K562 (cell line): ENCODE data around the gene DCAF6. TPM values are rescaled to one million over a fixed set of nuclear protein-coding genes. Genes with fewer than 3 reads are reported as not detected.

Experiments used
- ATAC-seq: fragments of 200-7000 bp; cut with Tn5 transposase; 3 replicates; pipeline ENCODE4 v1.9.1; 2020; ENCODE audit warnings: moderate library complexity
- BruUV-seq: library from RNA; stranded (reverse); fragments of 400-500 nt; replicated peaks from 2 replicates; lab custom pipeline; 2021; lab: Mats Ljungman, UMichigan
- CTCF ChIA-PET: fragments of 300-600 bp; formaldehyde crosslinking; extraction: SDS; loops from one replicate; lab custom pipeline; 2021; ENCODE audit warnings: low intra/inter-chr PET ratio; lab: Yijun Ruan, JAX
- POLR2A ChIA-PET: fragments of 300-600, 350-650 bp; sonication (Branson Sonifier 250); formaldehyde crosslinking; extraction: SDS; loops from one replicate; lab custom pipeline; 2021; ENCODE audit warnings: antibody characterized with exemption, inconsistent platforms; lab: Yijun Ruan, JAX
- DNase-seq, 4 experiments: peaks; one replicate each; pipeline versions ENCODE4 v3.0.0 to v3.0.0-alpha.2; 2011 to 2018; ENCODE audit warnings: low spot score in 3 of 4, mixed read lengths in 3 of 4; ENCODE audit errors: extremely low read depth in 1 of 4
- FAIRE-seq: peaks from 2 replicates; lab custom pipeline; 2011; peaks lifted over from hg19 to GRCh38; lab: Jason Lieb, UNC
- H2AFZ ChIP-seq: 2 replicates; pipeline ENCODE4 v1.6.0; 2011; ENCODE audit warnings: low read depth, low read length, control low read depth, inconsistent platforms
- H3K27ac ChIP-seq: fragments of 200-600 bp; 3 replicates; pipeline ENCODE4 v1.8.0; 2011; ENCODE audit warnings: low read depth, mild to moderate bottlenecking, control low read depth, inconsistent platforms, low read length, moderate library complexity, mixed read lengths; ENCODE audit errors: extremely low read depth
- H3K27me3 ChIP-seq, 2 experiments: fragments of 300-600 bp in 1 of 2; 2 replicates in 1 of 2; 3 replicates in 1 of 2; pipeline versions ENCODE4 v1.6.0 to v1.8.0; 2011; ENCODE audit warnings: inconsistent platforms in 2 of 2, low read length in 2 of 2, mild to moderate bottlenecking in 1 of 2, mixed read lengths in 1 of 2, moderate library complexity in 1 of 2; ENCODE audit not compliant: control insufficient read depth in 2 of 2, insufficient read depth in 2 of 2
- H3K36me3 ChIP-seq: fragments of 300-600 bp; 3 replicates; pipeline ENCODE4 v1.8.0; 2011; ENCODE audit warnings: mild to moderate bottlenecking, low read length, inconsistent platforms; ENCODE audit not compliant: control insufficient read depth, insufficient read depth
- H3K4me1 ChIP-seq, 2 experiments: fragments of 200-600 bp in 1 of 2; replicated peaks in 1 of 2; 2 replicates in 1 of 2; 3 replicates in 1 of 2; pipeline versions ENCODE4 v1.5.1 to v1.8.0; 2011; ENCODE audit warnings: inconsistent platforms in 2 of 2, low read length in 2 of 2, mild to moderate bottlenecking in 1 of 2, mixed read lengths in 1 of 2, moderate library complexity in 1 of 2; ENCODE audit not compliant: control insufficient read depth in 2 of 2, insufficient read depth in 2 of 2
- H3K4me2 ChIP-seq: 2 replicates; pipeline ENCODE4 v1.6.1; 2011; ENCODE audit warnings: low read length, control low read depth, inconsistent platforms, mixed read lengths; ENCODE audit not compliant: insufficient read depth
- H3K4me3 ChIP-seq: fragments of 200-600 bp; sonication (generic), shearing (Covaris generic); 2 replicates; pipeline ENCODE4 v1.5.1; 2016; ENCODE audit warnings: control low read depth, inconsistent platforms
- H3K79me2 ChIP-seq: fragments of 200-600 bp; 3 replicates; pipeline ENCODE4 v1.8.0; 2011; ENCODE audit warnings: low read length, inconsistent platforms; ENCODE audit not compliant: control insufficient read depth, insufficient read depth
- H3K9ac ChIP-seq, 2 experiments: 2 replicates each; pipeline versions ENCODE4 v1.6.0 to v1.6.1; 2011; ENCODE audit warnings: low read depth in 2 of 2, low read length in 2 of 2, control low read depth in 1 of 2, inconsistent platforms in 1 of 2, mild to moderate bottlenecking in 1 of 2, mixed read lengths in 1 of 2; ENCODE audit not compliant: insufficient read depth in 1 of 2
- H3K9me1 ChIP-seq: one replicate; pipeline ENCODE4 v1.6.0; 2011; ENCODE audit warnings: inconsistent platforms, mild to moderate bottlenecking, low read length, moderate library complexity; ENCODE audit not compliant: control insufficient read depth, insufficient read depth
- H3K9me3 ChIP-seq: replicated peaks from 2 replicates; pipeline ENCODE4 v1.5.1; 2011; ENCODE audit warnings: low read depth, low read length, inconsistent platforms; ENCODE audit not compliant: control insufficient read depth, insufficient read depth
- H4K20me1 ChIP-seq: replicated peaks from 2 replicates; pipeline ENCODE4 v1.6.1; 2011; ENCODE audit warnings: low read length, inconsistent platforms, mixed read lengths; ENCODE audit not compliant: control insufficient read depth, insufficient read depth
- CBX5 ChIP-seq: IDR thresholded peaks from 2 replicates; pipeline ENCODE4 v1.6.1; 2014; ENCODE audit warnings: low read depth, borderline replicate concordance
- CBX8 ChIP-seq: fragments of 200-600 bp; sonication (generic); IDR thresholded peaks from 2 replicates; pipeline ENCODE4 v1.6.1; 2012; ENCODE audit warnings: borderline replicate concordance, mixed run types, low read depth, mild to moderate bottlenecking, moderate library complexity, mixed read lengths, low read length, control low read depth, inconsistent platforms; ENCODE audit not compliant: poor library complexity, severe bottlenecking; ENCODE audit errors: extremely low read depth
- CHAMP1 ChIP-seq: fragments of 450-650 bp; IDR thresholded peaks from 2 replicates; pipeline ENCODE4 v1.6.1; 2016; ENCODE audit warnings: mild to moderate bottlenecking
- ESRRA ChIP-seq: fragments of 450-650 bp; IDR thresholded peaks from 2 replicates; pipeline ENCODE4 v1.6.1; 2014; ENCODE audit warnings: low read depth, mild to moderate bottlenecking, moderate library complexity, borderline replicate concordance
- FOSL1 ChIP-seq: fragments of 200-800 bp; sonication (Bioruptor generic); conservative IDR thresholded peaks from 2 replicates; pipeline ENCODE4 v1.6.1; 2016; ENCODE audit warnings: missing genetic modification characterization, missing compliant biosample characterization
- HINFP ChIP-seq: fragments of 450-650 bp; conservative IDR thresholded peaks from 2 replicates; pipeline ENCODE4 v1.6.1; 2016; ENCODE audit warnings: missing genetic modification characterization, low read depth, mild to moderate bottlenecking, control low read depth, missing compliant biosample characterization
- PHTF2 ChIP-seq: fragments of 250-450 bp; sonication (Bioruptor Pico); IDR thresholded peaks from 2 replicates; pipeline ENCODE4 v1.5.0; 2021; ENCODE audit warnings: mild to moderate bottlenecking
- RBM39 ChIP-seq: fragments of 200-400 bp; formaldehyde crosslinking; optimal IDR thresholded peaks from 2 replicates; pipeline ENCODE3; 2018; ENCODE audit warnings: low read depth, low read length
- SLC30A9 ChIP-seq: fragments of 250-450 bp; sonication (Bioruptor Pico); IDR thresholded peaks from 2 replicates; pipeline ENCODE4 v1.8.0; 2022; ENCODE audit warnings: mild to moderate bottlenecking, moderate library complexity
- TRIM24 ChIP-seq, 2 experiments: fragments of 450-650 bp; IDR thresholded peaks; 2 replicates each; pipeline ENCODE4 v1.6.1; 2016
- TRIM28 ChIP-seq: fragments of 450-650 bp; IDR thresholded peaks from 2 replicates; pipeline ENCODE4 v1.6.1; 2017
- ZNF280A ChIP-seq: fragments of 450-650 bp; IDR thresholded peaks from 2 replicates; pipeline ENCODE4 v1.6.1; 2018; ENCODE audit warnings: mild to moderate bottlenecking, low read depth; ENCODE audit not compliant: partially characterized antibody
- ZNF512 ChIP-seq: IDR thresholded peaks from 2 replicates; pipeline ENCODE4 v1.6.1; 2016; ENCODE audit warnings: missing genetic modification characterization, missing compliant biosample characterization
- ZNF717 ChIP-seq: fragments of 250-450 bp; sonication (Bioruptor Pico); IDR thresholded peaks from 2 replicates; pipeline ENCODE4 v1.5.0; 2021
- ZNF76 ChIP-seq: fragments of 250-450 bp; sonication (Bioruptor Pico); IDR thresholded peaks from 2 replicates; pipeline ENCODE4 v1.4.0; 2020; ENCODE audit warnings: mild to moderate bottlenecking, moderate library complexity, borderline replicate concordance
- WGBS: fragments of 100-300 bp; shearing (Covaris generic); methylation state at CpG from one replicate; pipeline ENCODE4 v1.1.6; 2016; ENCODE audit warnings: low coverage, mixed read lengths; ENCODE audit not compliant: insufficient coverage; ENCODE audit errors: missing lambda C conversion rate; 5-methylcytosine and 5-hydroxymethylcytosine counted together
- in situ Hi-C: fragments of 300-500 bp; cut with MboI; formaldehyde crosslinking; loops from 4 replicates; pipeline ENCODE4 v1.15.0; 2018; ENCODE audit warnings: inconsistent platforms, mixed read lengths
- intact Hi-C: fragments of 100-400 bp; cut with micrococcal nuclease; formaldehyde crosslinking; loops from 2 replicates; pipeline ENCODE4 v1.14.2; 2022
- polyA plus RNA-seq, 8 experiments: library from polyadenylated mRNA; depleted of rRNA in 4 of 8; stranded (reverse) in 5 of 8; unstranded in 3 of 8; fragments of >200 nt; fragmentation: Nextera tagmentation in 2 of 8; fragmentation: Illumina TruSeq in 1 of 8; extraction: Ambion mirVana in 2 of 8; extraction: Trizol in 1 of 8; gene quantifications; 2 replicates each; pipeline versions ENCODE4 v1.2.1 to v1.2.3, GENCODE V29; 2011 to 2014; ENCODE audit warnings: inconsistent platforms in 1 of 8, missing spikeins in 1 of 8
- total RNA-seq, 7 experiments: library from RNA; depleted of rRNA in 6 of 7; stranded (reverse); fragments of >200 nt in 6 of 7; fragmentation: Illumina TruSeq in 2 of 7; extraction: Trizol in 2 of 7; gene quantifications; 2 replicates each; pipeline versions ENCODE4 v1.2.1 to v1.2.3, GENCODE V29; 2011 to 2021; ENCODE audit warnings: low replicate concordance in 1 of 7

Gene DCAF6
- total and polyA plus RNA-seq, 9 of the 15 experiments (the other 6 are each of a cell fraction or from before 2014, with no cell fraction given): 19.1 to 102 (median 46.3) TPM

GRCh38 chr1:167974698-167975097 is 38.2 kb downstream of the DCAF6 start (continued):
- no peak for TF ChIP-seq HINFP
- no peak for TF ChIP-seq RBM39

- ATAC-seq (no peak), DNase-seq (no peak), FAIRE-seq (no peak)
- Histone ChIP-seq H4K20me1 (no peaks in the 10 kb centered on the region), H3K27me3 (no peaks in the 10 kb centered on the region), H3K27ac (no peak overlapping the region), H3K36me3 (peaks cover 61% of the 10 kb centered on the region), H3K9me3 (0 out of 2 replicates have a peak, but pooled peaks cover 5% of the 10 kb centered on the region), H3K9me1 (no peaks in the 10 kb centered on the region), H3K4me2 (no peak overlapping the region), H3K4me1 (no peaks in the 10 kb centered on the region), H3K79me2 (peaks cover 47% of the 10 kb centered on the region), H3K4me3 (no peak overlapping the region), H3K9ac (no peak overlapping the region), H2AFZ (no peak overlapping the region)
- ChIA-PET CTCF (no interaction called here), POLR2A (no interaction called here)
- in situ Hi-C loops (no loop called here), intact Hi-C loops (no loop called here)
- 77% methylated on average over 1 of the region's 1 CpG for WGBS
- no TSS peak for BruUV-seq
- peak; percentile 38; the same call in 1 of the 2 replicates for TF ChIP-seq CHAMP1
- TF ChIP-seq CBX8: no peak
- TF ChIP-seq SLC30A9: no peak
- no peak for TF ChIP-seq ESRRA
- peak; percentile 68 for TF ChIP-seq ZNF280A
- TF ChIP-seq ZNF76 (CRISPR knock-in tag): no peak
- no peak for TF ChIP-seq FOSL1 (tag)
- TF ChIP-seq TRIM28: peak; percentile 80
- no peak for TF ChIP-seq ZNF717 (CRISPR knock-in tag)
- TF ChIP-seq ZNF512 (tag): peak; percentile 5; the same call in 1 of the 2 replicates
- peak; percentile 15 to 64; a peak in 1 of 4 replicates for TF ChIP-seq TRIM24 (IDR thresholded peaks at IDR 0.05)
- TF ChIP-seq PHTF2 (CRISPR knock-in tag): no peak
- 0 out of 2 replicates have a peak, but pooled peaks have one; percentile 68 for TF ChIP-seq CBX5
These were observed 40.8 kb downstream of the DCAF6 start for GRCh38 chr1:167977245-167977644.
